Immature natural killer cell (primary cell): ENCODE results near the gene PNMA8C. TPM values are rescaled to one million over a fixed set of nuclear protein-coding genes. Genes with fewer than 3 reads are reported as not detected.

Experiments
- polyA plus RNA-seq, 3 donors: library from polyadenylated mRNA; unstranded; fragments of 300-500 nt; fragmentation: Illumina TruSeq; gene quantifications; one replicate each; pipeline ENCODE4 v1.2.3, GENCODE V29; 2021

Gene PNMA8C
- polyA plus RNA-seq, 3 donors from 2014 or later, result 0.04 TPM; not detected in 2

Other genes starting within 250 kb of the PNMA8C start
- gene IGFL1, start 199.2 kb downstream of the PNMA8C start, polyA plus RNA-seq, result not detected
- gene HIF3A, start 131.9 kb downstream of the PNMA8C start, polyA plus RNA-seq, result not detected
- 10 to 100 TPM; 25.0 to 80.9 (median 63.8) TPM for gene PPP5C, start 81.8 kb downstream of the PNMA8C start, polyA plus RNA-seq
- not detected for gene CCDC8, start 15.4 kb downstream of the PNMA8C start, polyA plus RNA-seq
- gene PNMA8A, start 42.6 kb upstream of the PNMA8C start, polyA plus RNA-seq, result not detected
- not detected for gene PNMA8B, start 66.9 kb upstream of the PNMA8C start, polyA plus RNA-seq
- 100 to 1,000 TPM; 151 to 185 (median 178) TPM for gene CALM3, start 172.4 kb upstream of the PNMA8C start, polyA plus RNA-seq
- under 1 TPM in 2 of 3 donors, not detected in 1; 0.14 to 0.52 TPM for gene PTGIR, start 196.2 kb upstream of the PNMA8C start, polyA plus RNA-seq
- not detected for gene GNG8, start 207.3 kb upstream of the PNMA8C start, polyA plus RNA-seq
- gene DACT3, start 232.2 kb upstream of the PNMA8C start, polyA plus RNA-seq, result not detected